Measurements from ENCODE around the gene TALDO1. TPM values are rescaled to one million over a fixed set of nuclear protein-coding genes. Genes with fewer than 3 reads are reported as not detected.

Gene TALDO1
- total RNA-seq, 1 experiment from 2014 or later: 314 TPM

DNA sequence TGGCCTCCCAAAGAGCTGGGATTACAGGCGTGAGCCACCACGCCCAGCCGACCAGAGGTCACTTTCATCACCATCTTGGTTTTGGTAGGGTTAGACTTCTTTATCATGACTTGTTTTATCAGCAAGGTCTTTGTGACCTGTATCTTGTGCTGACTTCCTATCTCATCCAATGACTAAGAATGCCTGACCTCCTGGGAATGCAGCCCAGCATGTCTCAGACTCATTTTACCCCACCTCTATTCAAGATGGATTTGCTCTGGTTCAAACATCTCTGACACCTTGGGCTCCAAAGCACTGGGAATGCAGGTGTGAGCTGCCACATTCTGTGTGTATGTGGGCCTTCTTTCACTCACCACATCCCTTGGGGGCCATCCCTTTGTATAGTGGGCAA lies 5.1 kb upstream of the TALDO1 start:
- Mint-ChIP-seq H3K27ac (no peak overlapping the region), H3K36me3 (no peaks in the 10 kb centered on the region; the same call in 1 of the 2 replicates), H3K4me3 (no peak overlapping the region), H3K4me1 (peaks cover 32% of the 10 kb centered on the region), H3K9me3 (no peaks in the 10 kb centered on the region), H3K27me3 (ENCODE audit: low read depth) (0 out of 2 replicates have a peak, but pooled peaks cover 3% of the 10 kb centered on the region)
- TF ChIP-seq PRRX2 (CRISPR knock-in tag; IDR thresholded peaks at IDR 0.05) (no peak), USF1 (CRISPR knock-in tag; IDR thresholded peaks at IDR 0.05) (no peak), ZNF263 (CRISPR knock-in tag; IDR thresholded peaks at IDR 0.05; ENCODE audit: low read depth) (no peak), ELF4 (CRISPR knock-in tag; IDR thresholded peaks at IDR 0.05; ENCODE audit: low read depth) (no peak), USF2 (CRISPR knock-in tag; IDR thresholded peaks at IDR 0.05) (no peak), ZNF671 (CRISPR knock-in tag; IDR thresholded peaks at IDR 0.05) (no peak), TP53 (CRISPR knock-in tag; IDR thresholded peaks at IDR 0.05) (no peak), ZNF532 (CRISPR knock-in tag; IDR thresholded peaks at IDR 0.05; ENCODE audit: borderline replicate concordance) (no peak), ATF6 (CRISPR knock-in tag; IDR thresholded peaks at IDR 0.05) (no peak), ATF1 (CRISPR knock-in tag; IDR thresholded peaks at IDR 0.05) (no peak), E2F4 (CRISPR knock-in tag; IDR thresholded peaks at IDR 0.05; ENCODE audit: borderline replicate concordance, low read depth) (no peak), STAT6 (CRISPR knock-in tag; conservative IDR thresholded peaks at IDR 0.05; ENCODE audit: low read depth) (no peak), ZBTB21 (CRISPR knock-in tag; IDR thresholded peaks at IDR 0.05; ENCODE audit: borderline replicate concordance) (no peak)
- TF ChIP-seq, protein P1, sequence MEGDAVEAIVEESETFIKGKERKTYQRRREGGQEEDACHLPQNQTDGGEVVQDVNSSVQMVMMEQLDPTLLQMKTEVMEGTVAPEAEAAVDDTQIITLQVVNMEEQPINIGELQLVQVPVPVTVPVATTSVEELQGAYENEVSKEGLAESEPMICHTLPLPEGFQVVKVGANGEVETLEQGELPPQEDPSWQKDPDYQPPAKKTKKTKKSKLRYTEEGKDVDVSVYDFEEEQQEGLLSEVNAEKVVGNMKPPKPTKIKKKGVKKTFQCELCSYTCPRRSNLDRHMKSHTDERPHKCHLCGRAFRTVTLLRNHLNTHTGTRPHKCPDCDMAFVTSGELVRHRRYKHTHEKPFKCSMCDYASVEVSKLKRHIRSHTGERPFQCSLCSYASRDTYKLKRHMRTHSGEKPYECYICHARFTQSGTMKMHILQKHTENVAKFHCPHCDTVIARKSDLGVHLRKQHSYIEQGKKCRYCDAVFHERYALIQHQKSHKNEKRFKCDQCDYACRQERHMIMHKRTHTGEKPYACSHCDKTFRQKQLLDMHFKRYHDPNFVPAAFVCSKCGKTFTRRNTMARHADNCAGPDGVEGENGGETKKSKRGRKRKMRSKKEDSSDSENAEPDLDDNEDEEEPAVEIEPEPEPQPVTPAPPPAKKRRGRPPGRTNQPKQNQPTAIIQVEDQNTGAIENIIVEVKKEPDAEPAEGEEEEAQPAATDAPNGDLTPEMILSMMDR (IDR thresholded peaks at IDR 0.05): no peak
- DNase-seq (ENCODE audit: low spot score) (no peak), ATAC-seq (no peak)
- ChIA-PET CTCF (interaction anchor here (1.1 to 3.8 kb wide), 2 partner anchors 15 to 19 kb away, joined by 4 to 37 read pairs; no protein-coding TSS in a partner anchor), POLR2A (no interaction called here)

Data from WTC11 (cell line).